HepG2 (cell line): ENCODE results near the gene MIGA2. TPM values are rescaled to one million over a fixed set of nuclear protein-coding genes. Genes with fewer than 3 reads are reported as not detected.

Source experiments
- BORCS8-MEF2B ChIP-seq: sonication (generic); formaldehyde crosslinking; IDR thresholded peaks from 2 replicates; pipeline ENCODE4 v1.8.0; 2022; ENCODE audit warnings: mild to moderate bottlenecking, missing genetic modification reagents
- CENPT ChIP-seq: sonication (generic); formaldehyde crosslinking; IDR thresholded peaks from 2 replicates; pipeline ENCODE4 v1.8.0; 2022; ENCODE audit warnings: low read depth, mild to moderate bottlenecking, moderate library complexity, missing genetic modification reagents
- FOXJ3 ChIP-seq: sonication (generic); formaldehyde crosslinking; IDR thresholded peaks from 2 replicates; pipeline ENCODE4 v1.4.0; 2020; ENCODE audit warnings: missing genetic modification reagents, mild to moderate bottlenecking, borderline replicate concordance
- FOXK2 ChIP-seq: fragments of 450-650 bp; IDR thresholded peaks from 2 replicates; pipeline ENCODE4 v1.6.1; 2016
- GABPA ChIP-seq, 2 experiments: IDR thresholded peaks; 2 replicates each; pipeline ENCODE4 v1.6.1; 2011 to 2016; ENCODE audit warnings: low read depth in 2 of 2, low read length in 1 of 2, missing biosample characterization in 1 of 2, missing genetic modification characterization in 1 of 2
- ISX ChIP-seq: sonication (generic); formaldehyde crosslinking; conservative IDR thresholded peaks from 2 replicates; pipeline ENCODE4 v1.5.0; 2020; ENCODE audit warnings: missing genetic modification reagents
- MIER3 ChIP-seq: IDR thresholded peaks from 2 replicates; pipeline ENCODE4 v1.6.1; 2016; ENCODE audit warnings: missing compliant biosample characterization, borderline replicate concordance
- NCOR1 ChIP-seq: fragments of 200-600 bp; sonication (generic); IDR thresholded peaks from 2 replicates; pipeline ENCODE4 v1.7.0; 2017; ENCODE audit warnings: antibody characterized with exemption, low read length, borderline replicate concordance
- NR2F1 ChIP-seq, 2 experiments: fragments of 450-650 bp in 1 of 2; formaldehyde crosslinking in 1 of 2; IDR thresholded peaks; 2 replicates each; pipeline versions ENCODE4 v1.5.0 to v1.6.1; 2016 to 2020; ENCODE audit warnings: mild to moderate bottlenecking in 1 of 2, missing compliant biosample characterization in 1 of 2, missing genetic modification reagents in 1 of 2, moderate library complexity in 1 of 2
- RFXANK ChIP-seq: IDR thresholded peaks from 2 replicates; pipeline ENCODE4 v1.6.1; 2016
- SALL2 ChIP-seq: sonication (generic); formaldehyde crosslinking; IDR thresholded peaks from 2 replicates; pipeline ENCODE4 v1.8.1; 2023; ENCODE audit warnings: mild to moderate bottlenecking, missing genetic modification reagents, inconsistent platforms
- SPEN ChIP-seq: sonication (generic); formaldehyde crosslinking; IDR thresholded peaks from 2 replicates; pipeline ENCODE4 v1.5.1; 2020; ENCODE audit warnings: low read depth, mild to moderate bottlenecking, missing genetic modification reagents
- TBP ChIP-seq: sonication (generic); formaldehyde crosslinking; IDR thresholded peaks from 2 replicates; pipeline ENCODE4 v1.5.0; 2020; ENCODE audit warnings: missing genetic modification reagents
- ZBTB3 ChIP-seq: sonication (generic); formaldehyde crosslinking; IDR thresholded peaks from 2 replicates; pipeline ENCODE4 v1.4.0; 2020; ENCODE audit warnings: low read depth, mild to moderate bottlenecking, moderate library complexity, missing genetic modification reagents, borderline replicate concordance
- ZKSCAN1 ChIP-seq: fragments of 150-350 bp; IDR thresholded peaks from 2 replicates; pipeline ENCODE4 v1.6.1; 2014; ENCODE audit warnings: low read length
- ZNF121 ChIP-seq: sonication (generic); formaldehyde crosslinking; IDR thresholded peaks from 2 replicates; pipeline ENCODE4 v1.5.0; 2020; ENCODE audit warnings: mild to moderate bottlenecking, missing genetic modification reagents
- ZNF160 ChIP-seq: sonication (generic); formaldehyde crosslinking; IDR thresholded peaks from 2 replicates; pipeline ENCODE4 v1.8.0; 2022; ENCODE audit warnings: mild to moderate bottlenecking, inconsistent platforms, missing genetic modification reagents
- ZNF251 ChIP-seq: sonication (generic); formaldehyde crosslinking; IDR thresholded peaks from 2 replicates; pipeline ENCODE4 v1.9.0; 2021; ENCODE audit warnings: mild to moderate bottlenecking, missing genetic modification reagents
- ZNF260 ChIP-seq: sonication (generic); formaldehyde crosslinking; IDR thresholded peaks from 2 replicates; pipeline ENCODE4 v1.4.0; 2020; ENCODE audit warnings: missing genetic modification reagents, low read depth, mild to moderate bottlenecking, borderline replicate concordance
- ZNF660 ChIP-seq: sonication (generic); formaldehyde crosslinking; IDR thresholded peaks from 2 replicates; pipeline ENCODE4 v1.5.1; 2020; ENCODE audit warnings: mild to moderate bottlenecking, low read depth, missing genetic modification reagents, borderline replicate concordance
- ZNF761 ChIP-seq: sonication (generic); formaldehyde crosslinking; conservative IDR thresholded peaks from 2 replicates; pipeline ENCODE4 v1.4.0; 2020; ENCODE audit warnings: mild to moderate bottlenecking, missing genetic modification reagents
- ZNF878 ChIP-seq: sonication (generic); formaldehyde crosslinking; IDR thresholded peaks from 2 replicates; pipeline ENCODE4 v1.8.1; 2023; ENCODE audit warnings: mild to moderate bottlenecking, missing genetic modification reagents, moderate library complexity
- polyA plus RNA-seq, 8 experiments: library from polyadenylated mRNA; depleted of rRNA in 3 of 8; stranded (reverse) in 7 of 8; unstranded in 1 of 8; fragments of >200 nt; fragmentation: Illumina TruSeq in 4 of 8; extraction: Trizol in 4 of 8; gene quantifications; 2 replicates each; pipeline versions ENCODE4 v1.2.1 to v1.2.3, GENCODE V29; 2011 to 2016; ENCODE audit warnings: low read depth in 4 of 8, missing spikeins in 1 of 8, mixed read lengths in 1 of 8; ENCODE audit not compliant: insufficient read depth in 1 of 8
- total RNA-seq, 5 experiments: library from RNA; depleted of rRNA; stranded (reverse); fragments of >200 nt; fragmentation: Illumina TruSeq; extraction: Trizol; gene quantifications; 2 replicates each; pipeline ENCODE4 v1.2.3, GENCODE V29; 2016; ENCODE audit warnings: low read depth in 1 of 5
- TF ChIP-seq, protein P1 (sequence below): sonication (generic); formaldehyde crosslinking; IDR thresholded peaks from 2 replicates; pipeline ENCODE4 v1.5.1; 2020; ENCODE audit warnings: missing genetic modification reagents, mild to moderate bottlenecking, borderline replicate concordance
- TF ChIP-seq, protein P2 (sequence below): sonication (generic); formaldehyde crosslinking; IDR thresholded peaks from 2 replicates; pipeline ENCODE4 v1.5.0; 2020; ENCODE audit warnings: mild to moderate bottlenecking, missing genetic modification reagents, moderate library complexity

The MIGA2 gene
- total and polyA plus RNA-seq, 2 of the 13 experiments (the other 11 are each of a cell fraction or from before 2014, with no cell fraction given): 10.8 to 17.1 TPM

DNA sequence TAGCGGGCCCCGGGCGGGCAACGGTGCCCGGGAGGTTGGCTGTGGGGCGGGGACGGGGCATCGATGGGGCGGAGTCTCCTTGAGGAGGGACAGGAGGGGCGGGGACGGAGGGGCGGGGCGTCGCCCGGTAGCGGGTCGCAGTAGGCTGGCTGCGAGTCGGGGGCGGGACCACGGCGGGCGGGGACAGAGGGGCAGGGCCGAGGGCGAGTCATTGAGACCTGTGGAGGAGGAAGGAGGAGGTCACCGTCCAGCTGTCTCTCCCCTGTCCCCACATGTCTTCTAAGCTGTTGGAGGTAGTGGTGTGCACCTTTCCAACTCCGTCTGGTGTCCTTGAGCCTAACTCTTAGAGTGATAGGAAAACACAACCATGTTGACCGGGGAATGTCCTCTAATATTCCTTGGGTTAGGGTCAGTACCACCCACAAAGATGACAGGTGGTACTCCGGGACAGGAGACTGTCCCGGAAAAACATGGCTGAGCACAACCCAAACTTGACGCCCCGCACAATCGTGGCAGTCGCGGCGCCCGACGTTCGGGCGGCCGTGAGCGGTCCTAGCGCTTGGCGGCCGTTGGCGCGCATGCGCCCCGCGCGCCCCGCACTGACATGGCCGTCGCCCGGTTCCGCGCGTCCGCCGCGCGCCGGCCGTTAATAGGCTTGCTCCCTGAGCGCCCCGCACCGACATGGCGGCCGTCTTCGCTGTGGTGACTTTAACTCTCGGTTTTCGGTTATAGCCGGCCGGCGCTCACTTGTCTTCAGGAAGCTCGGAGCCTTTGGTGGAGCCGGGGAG is 74.5 kb downstream of the MIGA2 start, which contains the start of the genes CRAT and PTPA (continued):
- no peak for TF ChIP-seq ZNF761
- TF ChIP-seq SPEN (CRISPR knock-in tag): peak; percentile 45; the same call in 1 of the 2 replicates
- TF ChIP-seq TBP (CRISPR knock-in tag): 0 out of 2 replicates have a peak, but pooled peaks have one; percentile 12
- TF ChIP-seq ZNF251: 0 out of 2 replicates have a peak, but pooled peaks have one; percentile 82
- no peak for TF ChIP-seq ISX (CRISPR knock-in tag)
- TF ChIP-seq, protein P1, sequence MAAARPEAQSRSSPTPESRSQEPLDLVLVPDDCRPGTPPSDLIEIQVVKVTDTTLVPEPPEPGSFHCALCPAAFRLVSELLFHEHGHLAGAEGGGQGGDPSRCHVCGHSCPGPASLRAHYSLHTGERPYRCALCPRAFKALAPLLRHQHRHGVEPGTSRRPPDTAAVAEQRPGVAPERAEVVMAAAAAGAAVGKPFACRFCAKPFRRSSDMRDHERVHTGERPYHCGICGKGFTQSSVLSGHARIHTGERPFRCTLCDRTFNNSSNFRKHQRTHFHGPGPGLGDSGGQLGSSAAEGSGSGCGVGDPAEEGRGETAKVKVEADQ (CRISPR knock-in tag): peak; percentile 83; the same call in 1 of the 2 replicates
- no peak for TF ChIP-seq ZKSCAN1
- no peak; the same call in 1 of the 2 replicates for TF ChIP-seq ZNF121 (CRISPR knock-in tag)
- peak; percentile 2; the same call in 1 of the 2 replicates for TF ChIP-seq ZNF160 (CRISPR knock-in tag)
- TF ChIP-seq MIER3 (CRISPR knock-in tag): peak; percentile 17; the same call in 1 of the 2 replicates
- TF ChIP-seq BORCS8-MEF2B (CRISPR knock-in tag): no peak
- TF ChIP-seq SALL2 (CRISPR knock-in tag): peak; percentile 57
- TF ChIP-seq RFXANK: peak; percentile 34; the same call in 1 of the 2 replicates
- 0 out of 2 replicates have a peak, but pooled peaks have one; percentile 43 for TF ChIP-seq ZNF878 (CRISPR knock-in tag)
- TF ChIP-seq CENPT (CRISPR knock-in tag): no peak
- no peak for TF ChIP-seq ZNF260 (CRISPR knock-in tag)
- TF ChIP-seq ZNF660 (CRISPR knock-in tag): no peak
- no peak for TF ChIP-seq FOXK2
- TF ChIP-seq ZBTB3 (CRISPR knock-in tag): no peak; the same call in 1 of the 2 replicates
- no peak for TF ChIP-seq NR2F1 (CRISPR knock-in tag; IDR thresholded peaks at IDR 0.05)
- TF ChIP-seq FOXJ3: no peak
- TF ChIP-seq, protein P2, sequence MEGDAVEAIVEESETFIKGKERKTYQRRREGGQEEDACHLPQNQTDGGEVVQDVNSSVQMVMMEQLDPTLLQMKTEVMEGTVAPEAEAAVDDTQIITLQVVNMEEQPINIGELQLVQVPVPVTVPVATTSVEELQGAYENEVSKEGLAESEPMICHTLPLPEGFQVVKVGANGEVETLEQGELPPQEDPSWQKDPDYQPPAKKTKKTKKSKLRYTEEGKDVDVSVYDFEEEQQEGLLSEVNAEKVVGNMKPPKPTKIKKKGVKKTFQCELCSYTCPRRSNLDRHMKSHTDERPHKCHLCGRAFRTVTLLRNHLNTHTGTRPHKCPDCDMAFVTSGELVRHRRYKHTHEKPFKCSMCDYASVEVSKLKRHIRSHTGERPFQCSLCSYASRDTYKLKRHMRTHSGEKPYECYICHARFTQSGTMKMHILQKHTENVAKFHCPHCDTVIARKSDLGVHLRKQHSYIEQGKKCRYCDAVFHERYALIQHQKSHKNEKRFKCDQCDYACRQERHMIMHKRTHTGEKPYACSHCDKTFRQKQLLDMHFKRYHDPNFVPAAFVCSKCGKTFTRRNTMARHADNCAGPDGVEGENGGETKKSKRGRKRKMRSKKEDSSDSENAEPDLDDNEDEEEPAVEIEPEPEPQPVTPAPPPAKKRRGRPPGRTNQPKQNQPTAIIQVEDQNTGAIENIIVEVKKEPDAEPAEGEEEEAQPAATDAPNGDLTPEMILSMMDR (CRISPR knock-in tag): no peak
- TF ChIP-seq GABPA (IDR thresholded peaks at IDR 0.05; ENCODE audit: low read depth, low read length): no peak
- TF ChIP-seq GABPA (CRISPR knock-in tag; IDR thresholded peaks at IDR 0.05; ENCODE audit: low read depth): no peak
- no peak; the same call in 1 of the 2 replicates for TF ChIP-seq NCOR1
